Measurements from ENCODE around the gene FXR1.

Gene FXR1

DNA sequence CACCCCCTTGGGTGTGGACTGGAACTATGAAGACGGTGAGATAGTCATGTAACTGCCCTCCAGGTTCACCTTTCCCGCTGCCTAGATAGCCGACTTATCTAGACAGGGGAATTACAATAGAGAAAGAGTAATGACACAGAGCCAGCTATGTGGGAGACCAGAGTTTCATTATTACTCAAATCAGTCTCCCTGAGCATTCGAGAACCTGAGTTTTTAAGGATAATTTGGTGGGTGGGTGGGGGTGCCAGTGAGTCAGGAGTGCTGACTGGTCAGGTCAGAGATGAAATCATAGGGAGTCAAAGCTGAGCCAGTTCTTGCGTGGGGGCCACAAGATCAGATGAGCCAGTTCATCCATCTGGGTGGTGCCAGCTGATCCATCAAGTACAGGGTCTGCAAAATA lies 96.8 kb downstream of the FXR1 start:
- no peak for DNase-seq

DNA sequence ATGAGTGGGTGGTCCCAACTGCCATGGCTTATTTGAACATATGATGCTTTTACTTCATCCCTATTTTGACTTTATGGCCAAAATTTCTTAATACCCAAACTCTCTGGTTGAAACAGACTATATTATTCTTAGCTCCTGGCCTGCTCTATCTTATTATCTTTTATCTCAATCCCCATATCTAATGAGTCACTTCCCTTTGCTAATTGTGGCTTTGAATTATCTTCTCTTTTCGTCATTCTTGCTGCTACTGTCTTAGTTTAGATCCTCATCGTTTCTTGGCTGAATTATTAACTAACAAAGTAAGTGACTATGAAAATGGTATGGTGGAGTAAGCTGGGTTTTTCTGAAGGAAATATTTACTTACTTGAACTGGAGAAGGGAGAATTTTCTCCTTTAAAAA lies 105.2 kb downstream of the FXR1 start:
- no peak for DNase-seq

DNA sequence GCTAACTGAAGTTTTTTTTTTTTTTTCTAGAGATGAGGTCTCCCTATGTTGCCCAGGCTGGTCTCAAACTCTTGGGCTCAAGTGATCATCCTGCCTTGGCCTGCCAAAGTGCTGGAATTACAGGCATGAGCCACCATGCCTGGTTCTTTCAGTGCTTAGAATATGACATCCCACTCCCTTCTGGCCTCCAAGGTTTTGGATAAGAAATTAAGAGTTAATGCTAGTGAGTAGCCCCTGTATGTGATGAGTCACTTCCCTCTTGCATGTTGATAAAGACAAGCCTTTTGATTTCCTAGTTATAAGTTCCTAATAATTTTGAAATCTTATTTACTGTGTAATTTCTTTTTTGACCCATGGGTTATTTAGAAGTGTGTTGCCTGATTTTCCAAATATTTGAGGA lies 112.7 kb downstream of the FXR1 start:
- no peak for DNase-seq

DNA sequence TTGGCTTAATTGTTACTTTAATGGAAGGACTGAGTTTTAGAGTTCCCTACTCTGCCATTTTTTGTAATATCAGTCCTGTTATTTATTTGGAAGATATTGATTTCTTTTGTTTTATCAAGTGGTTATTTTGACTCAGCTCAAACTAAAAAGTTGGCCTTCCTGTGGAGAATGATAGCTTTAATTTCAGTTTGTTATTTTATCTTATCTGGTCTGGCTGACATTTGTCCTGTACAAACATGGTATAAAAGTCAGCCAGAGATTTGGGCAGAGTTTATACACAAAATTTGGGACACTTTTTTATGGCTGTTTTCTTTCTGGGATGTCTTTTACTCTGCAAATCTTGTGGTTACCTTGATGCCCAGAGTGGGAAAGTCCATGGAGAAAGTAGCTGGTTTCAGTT lies 118.5 kb downstream of the FXR1 start:
- DNase-seq, result no peak

Measured in DMS79 (cell line).